ENCODE data around the gene REC114.
"Not testable (repeated sequence)": the region's sequence is repeated elsewhere in the genome, so short reads cannot be mapped to it uniquely, and the experiment has no call there.

REC114 gene

DNA sequence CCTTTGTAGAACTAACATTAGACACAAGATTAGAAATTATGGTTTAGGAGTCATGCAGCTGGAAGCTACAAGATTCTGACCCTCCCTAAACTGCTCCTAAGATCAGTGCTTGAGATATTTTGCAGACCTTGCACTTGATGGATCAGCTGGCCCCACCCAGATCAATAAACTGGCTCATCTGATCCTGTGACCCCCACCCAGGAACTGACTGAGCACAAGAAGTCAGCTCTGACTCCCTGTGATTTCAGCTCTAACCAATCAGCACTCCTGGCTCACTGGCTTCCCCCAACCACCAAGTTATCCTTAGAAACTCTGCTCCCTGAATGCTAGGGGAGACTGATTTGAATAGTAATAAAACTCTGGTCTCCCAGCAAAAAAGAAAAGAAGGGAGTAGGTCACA lies 134.6 kb downstream of the REC114 start:
- DNase-seq (ENCODE audit: low spot score) = not testable (repeated sequence)

DNA sequence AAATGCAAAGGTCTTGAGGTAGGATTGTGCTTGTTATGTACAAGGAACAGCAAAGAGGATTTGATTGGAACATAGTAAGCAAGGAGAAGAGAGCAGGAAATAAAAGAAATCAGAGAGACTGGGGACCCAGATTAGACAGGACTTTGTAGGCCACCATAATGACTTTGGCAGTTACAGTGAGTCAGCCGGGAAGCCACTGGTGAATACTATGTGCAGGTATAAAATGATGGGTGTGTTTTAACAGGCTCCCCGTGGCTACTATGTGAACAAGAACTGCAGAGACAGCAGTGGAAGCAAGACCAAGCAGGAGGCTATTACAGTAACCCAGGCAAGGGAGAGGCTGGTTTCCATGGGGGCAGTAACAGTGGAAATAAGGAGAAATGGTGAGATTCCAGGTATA lies 135.1 kb downstream of the REC114 start:
- DNase-seq (ENCODE audit: low spot score) = no peak

DNA sequence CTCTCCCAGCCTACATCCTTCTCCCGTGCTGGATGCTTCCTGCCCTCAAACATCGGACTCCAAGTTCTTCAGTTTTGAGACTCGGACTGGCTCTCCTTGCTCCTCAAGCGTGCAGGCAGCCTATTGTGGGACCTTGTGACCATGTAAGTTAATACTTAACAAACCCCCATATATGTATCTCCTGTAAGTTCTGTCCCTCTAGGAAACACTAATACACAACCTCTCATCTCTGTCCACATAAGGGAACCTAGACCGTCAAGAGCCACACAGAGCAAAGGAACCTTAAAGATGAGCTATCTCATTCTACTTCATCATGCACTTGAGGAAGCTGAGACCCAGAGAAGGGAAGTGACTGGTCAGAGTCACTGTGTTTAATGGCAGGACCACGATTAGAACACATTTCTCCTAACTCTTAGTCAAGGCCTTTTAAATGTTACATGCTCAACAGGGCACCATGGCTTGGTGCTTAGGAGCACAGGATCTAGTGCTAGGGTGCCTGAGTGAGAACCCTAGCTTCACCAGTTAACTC lies 140.0 kb downstream of the REC114 start:
- no peak for DNase-seq (ENCODE audit: low spot score)

DNA sequence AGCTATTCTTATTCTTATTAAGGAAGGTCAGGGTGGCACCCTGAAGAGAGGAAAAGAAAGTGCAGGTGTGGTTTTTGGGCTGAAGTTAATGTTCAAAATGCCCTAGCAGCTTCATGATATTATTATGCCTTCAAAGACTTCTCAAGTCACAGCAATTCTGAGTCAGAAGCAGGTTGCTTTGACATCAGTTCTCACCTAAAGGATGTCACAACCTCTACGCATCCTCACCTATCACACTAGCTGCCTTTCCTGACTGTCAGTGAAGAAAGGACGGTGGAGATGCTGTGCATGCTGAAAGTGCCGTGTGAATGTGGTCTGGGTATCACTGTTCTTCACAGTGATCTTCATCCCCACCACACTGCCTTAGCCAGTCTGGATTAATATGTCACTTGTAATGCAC lies 140.6 kb downstream of the REC114 start:
- DNase-seq (ENCODE audit: low spot score) = no peak

DNA sequence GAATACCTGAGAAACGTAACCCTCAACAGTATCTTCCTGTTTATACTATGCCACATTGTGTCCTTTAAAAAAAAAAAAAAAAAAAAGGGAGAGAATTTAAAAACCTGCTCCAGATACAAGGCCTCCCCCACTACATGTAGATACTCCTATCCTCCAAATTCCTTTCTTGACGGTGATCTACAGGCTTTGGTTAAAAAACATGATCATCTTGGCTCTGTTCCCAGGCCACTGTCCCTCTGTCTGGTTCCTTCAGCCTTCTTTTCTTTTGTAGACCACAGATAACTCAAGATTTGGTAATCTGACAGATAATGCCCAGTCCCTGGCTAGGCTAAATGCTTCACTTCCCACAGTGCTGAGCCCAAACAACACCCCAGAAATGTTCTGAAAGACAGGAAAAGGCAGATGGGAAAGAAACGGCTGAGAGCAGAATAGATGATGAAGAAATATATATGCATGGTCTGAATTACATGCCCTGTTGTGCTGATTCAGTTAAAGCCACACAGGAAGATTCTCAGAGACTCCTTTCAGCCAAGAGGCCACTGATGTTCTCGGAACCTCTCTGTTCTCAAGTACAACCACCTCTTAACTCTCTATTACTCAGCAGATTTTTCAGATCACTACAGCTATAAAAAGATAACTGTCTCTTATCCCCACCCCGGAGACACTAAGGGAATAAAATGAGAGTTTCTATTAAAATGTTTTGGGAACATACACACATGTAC lies 141.9 kb downstream of the REC114 start:
- DNase-seq (ENCODE audit: low spot score) = no peak

DNA sequence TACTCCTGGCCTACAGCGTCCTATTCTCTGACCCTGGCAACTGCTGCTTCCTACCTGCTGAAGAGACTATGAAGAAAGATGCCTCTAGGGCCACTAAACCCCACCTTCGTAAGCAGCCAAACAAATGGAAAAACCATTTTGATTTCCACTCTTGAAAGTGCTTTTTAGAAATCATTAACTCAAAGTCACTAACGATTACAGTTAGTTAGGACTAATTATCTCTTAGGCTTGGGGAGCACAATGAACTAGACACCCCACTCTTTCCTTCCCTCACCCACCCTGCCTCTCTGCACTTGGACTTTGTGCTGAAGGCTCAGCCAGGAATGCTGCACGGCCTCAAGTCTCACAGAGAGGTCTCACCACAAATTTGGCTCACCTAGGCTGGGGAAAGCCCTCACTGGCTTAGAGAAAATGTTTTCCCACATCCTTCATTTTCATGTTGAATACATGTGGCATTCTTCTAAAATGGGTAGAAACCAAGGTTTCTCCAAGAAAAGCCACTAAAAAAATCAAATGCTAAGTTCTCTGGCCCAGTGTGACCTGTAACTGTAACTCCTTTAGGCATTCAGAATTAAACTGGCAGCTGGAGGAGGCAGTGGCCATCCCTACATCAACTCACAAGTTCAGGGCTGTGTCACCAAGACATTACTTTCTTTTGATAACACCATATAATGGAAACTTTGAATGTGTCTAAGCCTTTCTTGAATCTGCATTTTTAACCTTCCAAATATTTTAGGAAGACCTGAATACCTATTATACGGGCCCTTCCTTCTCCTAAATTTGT lies 143.1 kb downstream of the REC114 start:
- DNase-seq (ENCODE audit: low spot score) = no peak

DNA sequence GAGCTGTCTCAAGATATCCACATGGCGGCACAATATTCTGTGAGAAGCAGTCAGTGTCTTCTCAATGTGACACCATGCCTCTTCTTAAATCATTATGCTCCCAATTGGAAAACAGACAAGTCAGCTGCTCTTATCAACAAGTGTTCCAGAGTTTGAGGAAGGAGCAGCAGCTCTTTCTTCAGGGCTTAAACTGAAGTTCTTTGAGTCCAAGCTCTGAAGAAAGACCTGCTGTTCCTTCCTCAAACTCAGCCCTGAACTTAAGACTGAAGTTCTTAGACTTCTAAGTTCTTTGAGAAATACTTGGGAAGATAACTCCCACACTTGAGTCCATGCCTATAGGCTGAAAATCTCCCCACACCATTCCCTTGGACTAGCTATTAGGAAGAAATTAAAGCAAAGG lies 146.8 kb downstream of the REC114 start:
- no peak for DNase-seq (ENCODE audit: low spot score)

DNA sequence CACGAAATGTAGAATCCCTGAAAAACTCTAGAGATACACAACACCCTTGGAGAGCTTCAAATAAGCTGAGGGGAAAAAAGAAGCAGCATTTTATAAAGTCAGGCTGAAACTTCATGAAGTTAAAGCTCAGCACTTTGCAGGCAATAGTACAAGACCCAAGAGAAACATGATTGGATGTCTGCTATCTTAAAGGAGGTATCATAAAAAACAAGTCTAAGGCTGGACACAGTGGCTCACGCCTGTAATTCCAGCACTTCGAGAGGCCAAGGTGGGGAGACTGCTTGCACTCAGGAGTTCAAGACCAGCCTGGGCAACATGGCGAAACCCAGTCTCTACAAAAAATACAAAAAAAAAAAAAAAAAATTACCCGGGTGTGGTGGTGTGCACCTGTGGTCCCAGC lies 147.3 kb downstream of the REC114 start:
- DNase-seq (ENCODE audit: low spot score) = no peak

DNA sequence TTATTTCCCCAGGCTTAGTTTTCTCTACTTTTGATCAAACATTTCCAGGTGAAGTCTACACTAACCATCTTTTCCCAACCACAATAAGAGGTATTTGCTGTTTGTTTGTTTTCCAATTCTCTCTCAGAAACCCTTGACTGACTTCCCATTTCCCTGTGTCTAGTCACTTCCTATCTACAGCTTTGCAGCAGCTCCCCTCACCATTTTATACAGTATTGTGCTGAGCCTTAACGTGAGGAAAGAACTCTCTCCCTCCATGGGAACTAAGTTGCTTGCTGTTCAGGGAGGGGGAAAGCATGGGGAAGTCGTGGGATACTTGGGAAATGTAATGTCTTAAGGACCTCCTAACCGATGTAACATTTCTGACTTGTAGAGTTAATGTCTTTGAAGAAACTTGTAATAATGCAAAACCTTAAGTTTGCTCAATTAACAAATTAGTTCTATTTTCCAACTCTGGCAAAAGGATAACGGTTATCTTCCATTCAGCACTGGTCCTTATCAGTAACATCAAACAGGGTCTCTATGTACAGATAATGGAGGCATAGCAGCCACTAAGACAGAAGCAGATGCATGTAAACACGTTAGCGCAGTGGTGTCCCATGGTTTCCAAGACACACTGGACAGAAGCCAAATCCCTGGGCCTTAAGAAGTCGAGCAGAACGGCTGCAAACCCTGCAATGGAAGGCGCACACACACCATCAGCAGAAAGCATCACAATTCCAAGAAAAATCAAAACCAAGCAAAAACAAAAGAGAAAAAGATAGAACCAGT lies 150.5 kb downstream of the REC114 start:
- DNase-seq (ENCODE audit: low spot score) = no peak

DNA sequence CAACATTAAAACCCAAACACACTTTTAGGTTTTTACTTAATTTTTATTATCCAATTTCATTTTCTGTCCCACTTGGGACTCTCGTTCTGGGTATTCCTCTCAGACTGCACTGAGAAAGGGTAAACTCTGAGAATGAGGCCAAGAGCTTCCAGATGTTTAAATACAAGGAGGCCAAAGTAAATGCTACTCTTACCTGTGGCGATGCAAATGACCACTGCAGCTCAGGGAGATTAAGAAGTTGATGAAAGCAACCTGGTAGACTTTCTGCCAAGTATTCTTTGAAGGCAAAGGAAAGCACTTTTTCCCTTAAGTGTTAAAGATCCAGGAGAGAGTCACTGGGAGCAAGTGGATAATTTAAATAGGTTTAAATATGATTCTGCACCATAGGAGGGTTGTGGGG lies 151.1 kb downstream of the REC114 start:
- no peak for DNase-seq (ENCODE audit: low spot score)

DNA sequence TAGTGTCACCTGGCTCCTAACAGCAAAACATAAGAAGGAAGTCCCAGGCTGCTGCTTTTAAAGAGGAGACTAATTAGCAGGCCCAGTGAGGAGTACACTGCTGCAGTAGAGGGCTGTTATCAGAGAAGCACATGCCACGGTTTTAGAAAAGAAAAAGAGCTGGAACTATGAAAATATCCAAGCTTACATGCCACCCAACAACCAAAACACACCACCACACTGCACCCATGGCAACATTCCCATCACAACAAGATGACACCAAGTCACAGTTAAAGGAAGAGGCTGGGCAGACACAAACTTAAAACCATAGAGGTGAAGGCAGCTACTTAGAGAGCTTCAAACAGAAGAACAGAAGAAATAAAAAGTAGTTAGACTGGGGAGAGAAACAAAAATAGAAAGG lies 153.2 kb downstream of the REC114 start:
- DNase-seq (ENCODE audit: low spot score) = no peak

DNA sequence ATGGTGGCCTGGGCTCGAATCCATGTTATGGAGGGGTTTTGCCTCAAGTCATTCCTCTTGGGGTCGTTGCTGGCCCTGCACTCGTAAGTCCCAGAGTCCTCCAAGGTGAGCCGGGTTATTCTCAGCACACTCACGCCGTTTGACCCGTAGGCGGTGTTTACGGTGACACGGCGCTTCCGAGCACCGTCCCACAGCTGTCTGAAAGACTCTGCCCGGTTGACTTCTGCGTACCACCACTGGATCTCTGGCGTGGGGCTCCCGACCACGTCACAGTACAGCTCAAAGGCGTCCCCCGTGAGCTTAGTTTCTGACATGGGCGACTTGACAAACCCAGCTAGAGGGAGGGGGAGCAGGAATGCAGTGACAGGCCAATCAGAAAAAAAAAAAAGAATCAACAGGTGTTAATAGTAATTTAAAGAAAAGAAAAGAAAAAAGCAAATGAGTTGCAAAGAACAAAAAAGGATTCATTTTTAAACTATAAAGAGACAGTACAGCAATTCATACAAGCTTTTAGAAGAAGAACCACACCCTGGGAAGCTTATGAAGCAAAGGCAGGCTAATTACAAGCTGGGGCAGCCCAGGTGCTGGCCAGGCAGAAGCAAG lies 154.2 kb downstream of the REC114 start:
- no peak for DNase-seq (ENCODE audit: low spot score)

DNA sequence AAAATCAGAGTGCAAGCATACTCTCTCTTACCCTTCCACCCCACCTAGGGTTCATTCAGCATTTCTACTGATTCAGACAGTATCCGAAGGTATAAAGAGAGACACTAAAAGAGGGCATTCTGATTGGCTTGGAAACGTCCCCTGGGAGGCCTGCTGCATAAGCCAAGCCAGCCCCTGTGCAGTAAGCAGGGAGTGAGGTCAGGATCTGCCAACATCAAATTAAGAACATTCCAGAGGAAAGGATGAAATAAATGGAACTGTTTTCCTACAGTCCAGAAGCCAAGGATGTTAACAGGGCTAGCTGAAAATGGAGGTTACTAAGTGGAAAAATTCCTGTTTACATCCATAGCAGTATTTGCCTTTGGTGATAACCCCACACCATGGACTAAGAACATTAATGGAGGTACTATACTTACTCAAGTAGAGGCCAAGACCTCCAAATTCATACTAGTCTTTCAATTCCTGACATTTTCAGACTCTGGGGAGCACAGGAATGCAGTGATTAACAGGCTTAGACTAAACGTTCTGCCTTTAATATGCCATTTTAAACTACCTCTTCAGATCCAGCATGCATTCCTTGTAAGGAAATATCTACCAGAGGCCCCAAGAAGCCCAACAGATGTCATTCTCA lies 155.7 kb downstream of the REC114 start:
- DNase-seq (ENCODE audit: low spot score) = no peak

DNA sequence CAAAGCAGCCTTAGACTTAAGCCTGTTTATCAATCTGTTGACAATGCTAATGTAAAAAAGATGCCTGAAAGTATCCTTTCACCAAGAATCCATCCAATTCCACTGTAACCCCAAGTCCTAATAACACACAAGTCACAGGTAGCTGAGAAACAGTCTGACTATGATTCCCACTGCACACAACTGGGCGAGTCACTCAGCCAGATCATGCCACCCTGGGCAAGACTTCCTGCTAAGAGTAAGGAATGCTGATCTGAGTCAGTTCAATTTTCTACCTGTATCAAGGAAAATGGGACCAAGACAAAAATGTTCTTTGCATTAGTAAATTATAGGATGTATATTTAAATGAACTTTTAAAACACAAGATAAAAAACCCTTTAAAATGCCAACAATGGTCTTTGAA lies 157.0 kb downstream of the REC114 start:
- DNase-seq (ENCODE audit: low spot score) = no peak

DNA sequence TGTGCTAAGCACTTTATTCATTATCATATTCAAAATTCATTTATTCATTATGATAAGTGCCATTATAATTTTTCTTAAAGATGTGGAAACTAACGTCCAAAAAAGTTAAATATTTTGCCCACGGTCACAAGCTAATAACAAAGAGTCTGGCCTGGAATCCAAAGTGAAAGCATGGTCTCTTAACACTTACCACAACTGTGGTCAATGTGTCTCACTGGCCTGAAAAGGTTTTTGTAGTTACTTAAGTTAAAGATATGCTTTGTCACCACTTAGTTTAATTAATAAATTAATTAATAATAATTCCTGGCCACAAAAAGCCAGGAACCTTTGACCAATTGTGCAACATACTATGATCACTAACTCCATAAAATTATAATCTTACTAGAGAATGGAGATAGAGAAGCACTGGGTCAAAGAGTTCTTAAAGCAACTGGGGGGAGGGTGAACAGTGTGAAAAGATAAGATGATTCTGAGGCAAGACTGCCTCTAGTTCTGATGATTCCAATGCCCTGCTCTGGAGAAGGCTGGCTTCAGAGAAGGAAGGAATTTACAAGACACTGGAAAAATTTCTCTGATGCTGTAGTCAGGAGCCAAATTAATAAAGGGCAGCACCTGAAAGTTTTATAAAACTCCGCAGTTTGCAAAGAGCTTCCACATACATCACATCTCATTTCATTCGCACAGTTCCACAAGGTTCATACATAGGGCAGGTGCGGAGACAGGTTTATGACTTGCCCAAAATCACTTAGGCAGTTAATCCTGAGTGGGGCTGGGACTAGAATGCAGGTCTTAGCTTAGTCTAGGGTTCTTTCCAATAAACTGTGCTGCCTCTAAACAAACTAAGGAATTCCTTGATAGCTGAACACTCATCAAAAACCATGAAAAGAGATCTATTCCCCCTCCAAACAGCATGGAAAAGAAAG lies 157.7 kb downstream of the REC114 start:
- DNase-seq (ENCODE audit: low spot score) = no peak

DNA sequence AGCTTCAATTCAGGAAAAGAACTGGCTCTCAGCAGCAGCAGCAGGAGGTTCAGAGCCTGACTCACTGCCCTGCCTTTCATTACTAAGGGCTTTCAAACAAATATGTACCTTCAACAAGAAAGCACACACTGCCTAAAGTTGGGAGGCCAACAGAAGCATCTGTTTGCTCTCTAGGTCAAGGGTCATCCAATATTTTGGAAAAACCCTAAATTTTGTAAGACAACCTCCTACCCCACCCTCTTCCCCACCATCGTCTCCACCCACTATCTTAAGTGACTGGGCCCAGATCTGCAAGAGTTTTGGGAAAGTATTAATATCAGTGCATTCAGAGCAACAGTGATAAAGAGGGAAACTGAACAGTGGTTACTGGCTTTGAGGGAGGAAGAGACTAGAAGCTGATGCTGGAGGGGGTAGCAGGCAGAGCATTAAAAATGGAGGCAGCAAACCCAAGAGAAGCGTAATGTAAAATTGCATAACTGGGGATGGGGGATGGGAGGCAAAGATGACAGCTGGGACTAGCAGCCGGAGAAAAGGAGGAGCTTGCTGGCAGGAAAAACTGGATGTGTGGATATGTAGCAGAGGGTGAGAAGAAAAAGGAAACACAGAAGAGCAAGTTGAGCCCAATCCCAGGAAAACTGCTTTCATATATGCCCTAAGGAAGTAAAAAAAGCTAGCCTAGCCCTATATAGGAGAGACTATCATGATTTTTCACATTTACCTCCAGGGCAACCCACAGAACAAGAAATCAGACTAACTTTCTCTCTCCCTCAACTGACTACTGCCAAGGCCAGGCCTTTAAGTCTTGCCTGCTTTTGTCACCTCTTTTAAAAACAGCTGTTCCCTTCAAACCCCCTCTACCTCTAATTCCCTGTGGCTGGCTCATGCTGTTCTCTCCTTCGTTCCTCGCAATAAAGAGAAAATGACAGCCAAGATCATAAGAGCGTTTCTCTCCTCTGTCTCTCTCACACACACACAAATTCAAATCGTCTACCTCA lies 158.8 kb downstream of the REC114 start:
- peak; percentile 18 for DNase-seq (ENCODE audit: low spot score)

DNA sequence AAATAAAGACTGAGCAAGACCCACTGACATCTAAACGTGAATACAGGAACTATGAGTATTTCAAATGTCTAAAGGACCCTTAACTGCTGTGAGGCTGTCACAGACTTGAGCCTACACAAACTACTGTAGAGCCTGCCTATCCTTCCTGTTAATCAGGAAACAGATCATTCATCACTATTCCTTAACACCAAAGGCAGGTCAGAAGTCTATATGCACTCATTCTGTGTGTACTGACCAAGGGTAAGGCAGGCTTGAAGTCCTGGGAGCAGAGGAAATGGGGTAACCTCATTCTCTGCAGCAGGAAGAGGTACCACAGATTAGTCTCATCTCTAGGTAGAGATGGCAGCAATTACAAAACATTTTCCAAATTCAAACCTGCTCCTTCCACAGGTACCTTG lies 159.5 kb downstream of the REC114 start:
- DNase-seq (ENCODE audit: low spot score) = no peak

DNA sequence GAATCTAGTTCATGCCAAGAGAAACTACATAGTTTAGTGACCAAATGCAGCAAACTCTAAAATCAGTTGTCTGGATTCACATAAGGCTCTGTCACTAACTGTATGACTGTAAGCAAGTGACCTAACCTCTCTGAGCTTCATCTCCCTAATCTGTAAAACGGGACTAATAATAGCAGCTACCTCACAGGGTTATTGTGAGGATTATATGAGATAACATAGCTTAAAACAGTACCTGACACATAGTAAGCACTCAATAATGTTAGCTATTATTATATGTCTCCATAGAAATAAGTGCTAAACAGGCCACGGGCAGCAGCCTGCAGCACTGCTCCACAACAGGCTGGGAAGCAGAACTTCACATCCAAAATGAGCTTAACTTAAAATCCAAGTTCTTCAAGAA lies 160.0 kb downstream of the REC114 start:
- DNase-seq (ENCODE audit: low spot score) = no peak

DNA sequence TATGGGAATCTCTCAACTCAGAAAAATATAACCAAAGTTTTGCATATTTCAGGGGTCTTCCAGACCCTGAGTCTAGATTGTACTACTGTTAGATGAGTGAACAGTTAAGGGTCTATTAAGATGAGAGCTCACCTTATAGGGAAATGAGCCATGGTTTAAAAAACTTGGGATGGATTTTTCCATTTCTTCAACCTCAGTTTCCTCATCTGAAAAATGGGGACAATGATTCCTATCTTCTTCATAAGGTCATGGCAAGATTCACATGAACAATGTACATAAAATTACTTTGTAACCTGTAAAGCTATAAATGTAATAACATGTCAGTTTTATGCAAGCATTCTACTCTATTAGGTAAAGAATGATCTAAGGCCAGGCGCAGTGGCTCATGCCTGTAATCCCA lies 161.5 kb downstream of the REC114 start:
- no peak for DNase-seq (ENCODE audit: low spot score)
